GM21367 (cell line): Measurements from ENCODE around the gene METTL26.

ENCODE experiments used
- ATAC-seq: cut with Tn5 transposase; IDR thresholded peaks from one replicate; pipeline ENCODE4 v1.9.1; 2021; ENCODE audit not compliant: unreplicated experiment

METTL26 gene

GRCh38 chr16:625977-626765, 9.9 kb downstream of the METTL26 start:
- ATAC-seq, result no peak

GRCh38 chr16:625117-625976, 10.8 kb downstream of the METTL26 start:
- no peak for ATAC-seq

GRCh38 chr16:624526-625070, 11.5 kb downstream of the METTL26 start:
- no peak for ATAC-seq

GRCh38 chr16:622920-623280, 13.2 kb downstream of the METTL26 start:
- ATAC-seq, result no peak

GRCh38 chr16:621526-622105, 14.5 kb downstream of the METTL26 start:
- ATAC-seq, result no peak

GRCh38 chr16:620700-621525, 15.2 kb downstream of the METTL26 start:
- no peak for ATAC-seq

GRCh38 chr16:619476-620100, 16.5 kb downstream of the METTL26 start:
- no peak for ATAC-seq

GRCh38 chr16:617855-618254, 18.2 kb downstream of the METTL26 start:
- ATAC-seq, result no peak

GRCh38 chr16:616733-617586, 19.1 kb downstream of the METTL26 start:
- no peak for ATAC-seq

- ATAC-seq, result no peak
Measured at GRCh38 chr16:615122-615521, 21.0 kb downstream of the METTL26 start.

- ATAC-seq, result no peak
Measured at GRCh38 chr16:610513-611381, 25.4 kb downstream of the METTL26 start.

- ATAC-seq, result no peak
Measured at GRCh38 chr16:609984-610383, 26.1 kb downstream of the METTL26 start.

GRCh38 chr16:609316-609715, 26.8 kb downstream of the METTL26 start:
- ATAC-seq, result no peak

- ATAC-seq, result no peak
Measured at GRCh38 chr16:608019-608418, 28.1 kb downstream of the METTL26 start.

- ATAC-seq, result no peak
Measured at GRCh38 chr16:606656-607307, 29.3 kb downstream of the METTL26 start.

GRCh38 chr16:603933-604332, 32.2 kb downstream of the METTL26 start:
- ATAC-seq, result no peak

- no peak for ATAC-seq
Measured at GRCh38 chr16:600781-601180, 35.3 kb downstream of the METTL26 start.
